NB4 (cell line): ENCODE data around the gene ZFHX3.

ENCODE experiments used
- DNase-seq: peaks from one replicate; pipeline ENCODE4 v3.0.0; 2010; ENCODE audit warnings: low read depth
- H3K4me3 ChIP-seq: one replicate; pipeline ENCODE4 v1.5.1; 2011; ENCODE audit warnings: mild to moderate bottlenecking, low read depth, low read length, moderate library complexity
- MAX ChIP-seq: IDR thresholded peaks from 2 replicates; pipeline ENCODE4 v1.6.1; 2011; ENCODE audit warnings: low read depth, low read length
- MYC ChIP-seq: IDR thresholded peaks from 2 replicates; pipeline ENCODE4 v1.6.1; 2011; ENCODE audit warnings: low read depth, low read length
- POLR2A ChIP-seq: IDR thresholded peaks from 2 replicates; pipeline ENCODE4 v1.6.1; 2011; ENCODE audit warnings: mild to moderate bottlenecking; ENCODE audit not compliant: insufficient read length; ENCODE audit errors: extremely low read depth
- TF ChIP-seq, protein P1 (sequence below): IDR thresholded peaks from one replicate; pipeline ENCODE4 v1.5.1; 2012; ENCODE audit warnings: low read depth, low read length

Gene ZFHX3

DNA sequence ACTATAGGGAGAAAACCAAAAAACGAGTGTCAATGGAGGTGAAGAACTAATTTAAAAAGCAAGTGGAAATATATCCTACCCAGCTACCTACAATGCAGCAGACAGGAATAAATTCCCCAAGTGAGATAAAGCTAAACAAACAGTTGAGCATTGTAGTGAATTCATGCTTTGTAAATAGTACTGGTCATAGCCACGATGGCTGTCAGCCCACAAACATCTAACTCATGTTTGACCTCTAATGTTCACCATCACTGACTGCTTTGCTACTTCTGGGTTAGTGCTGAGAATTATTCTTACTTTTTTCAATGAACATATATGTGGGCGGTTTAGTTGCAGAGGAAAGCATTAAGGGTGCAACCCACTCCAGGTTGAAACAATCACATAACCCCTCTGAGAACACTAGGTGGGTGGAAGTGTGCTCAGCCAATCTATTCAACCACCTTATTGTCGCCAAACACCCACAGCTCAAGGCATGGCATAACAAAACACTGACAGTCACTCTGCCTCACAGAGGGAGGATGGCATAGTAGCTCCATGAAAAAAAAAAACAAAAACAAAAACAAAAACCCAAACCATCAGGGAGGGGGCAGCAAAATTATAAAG, 264.1 kb downstream of the ZFHX3 start:
- H3K4me3 ChIP-seq = no peak overlapping the region
- DNase-seq = peak; percentile 16
- no peak for TF ChIP-seq MAX
- no peak for TF ChIP-seq POLR2A
- no peak for TF ChIP-seq MYC
- TF ChIP-seq, protein P1, sequence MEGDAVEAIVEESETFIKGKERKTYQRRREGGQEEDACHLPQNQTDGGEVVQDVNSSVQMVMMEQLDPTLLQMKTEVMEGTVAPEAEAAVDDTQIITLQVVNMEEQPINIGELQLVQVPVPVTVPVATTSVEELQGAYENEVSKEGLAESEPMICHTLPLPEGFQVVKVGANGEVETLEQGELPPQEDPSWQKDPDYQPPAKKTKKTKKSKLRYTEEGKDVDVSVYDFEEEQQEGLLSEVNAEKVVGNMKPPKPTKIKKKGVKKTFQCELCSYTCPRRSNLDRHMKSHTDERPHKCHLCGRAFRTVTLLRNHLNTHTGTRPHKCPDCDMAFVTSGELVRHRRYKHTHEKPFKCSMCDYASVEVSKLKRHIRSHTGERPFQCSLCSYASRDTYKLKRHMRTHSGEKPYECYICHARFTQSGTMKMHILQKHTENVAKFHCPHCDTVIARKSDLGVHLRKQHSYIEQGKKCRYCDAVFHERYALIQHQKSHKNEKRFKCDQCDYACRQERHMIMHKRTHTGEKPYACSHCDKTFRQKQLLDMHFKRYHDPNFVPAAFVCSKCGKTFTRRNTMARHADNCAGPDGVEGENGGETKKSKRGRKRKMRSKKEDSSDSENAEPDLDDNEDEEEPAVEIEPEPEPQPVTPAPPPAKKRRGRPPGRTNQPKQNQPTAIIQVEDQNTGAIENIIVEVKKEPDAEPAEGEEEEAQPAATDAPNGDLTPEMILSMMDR = no peak

DNA sequence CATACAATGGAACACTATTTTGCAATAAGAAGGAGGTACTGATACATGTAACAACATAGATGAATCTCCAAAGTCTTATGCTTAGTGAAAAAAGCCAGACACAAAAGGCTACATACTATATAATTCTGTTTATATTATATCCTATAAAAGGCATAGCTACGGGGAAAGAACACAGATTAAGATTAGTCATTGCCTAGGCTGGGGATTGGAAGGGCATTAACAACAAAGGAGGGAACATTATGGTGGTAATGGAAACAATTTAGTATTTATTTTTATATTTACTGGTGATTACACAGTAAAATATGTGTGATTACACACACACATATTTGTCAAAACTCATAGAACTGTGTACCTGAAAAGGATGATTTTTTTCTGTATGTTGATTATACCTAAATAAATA, 278.1 kb downstream of the ZFHX3 start:
- no peak overlapping the region for H3K4me3 ChIP-seq
- no peak for DNase-seq
- TF ChIP-seq MYC = no peak
- TF ChIP-seq, protein P1 = no peak
- TF ChIP-seq MAX = no peak
- TF ChIP-seq POLR2A = no peak

GRCh38 chr16:72768591-72768990, 279.3 kb downstream of the ZFHX3 start:
- no peak for DNase-seq
- no peak overlapping the region for H3K4me3 ChIP-seq
- TF ChIP-seq, protein P1 = no peak
- TF ChIP-seq MYC (no peak), POLR2A (no peak), MAX (no peak)

- TF ChIP-seq, protein P1 = no peak
- TF ChIP-seq MAX = no peak
- TF ChIP-seq POLR2A = no peak
- no peak for TF ChIP-seq MYC
- no peak overlapping the region for H3K4me3 ChIP-seq
- no peak for DNase-seq
These were observed 281.4 kb downstream of the ZFHX3 start for GRCh38 chr16:72766506-72766905.

DNA sequence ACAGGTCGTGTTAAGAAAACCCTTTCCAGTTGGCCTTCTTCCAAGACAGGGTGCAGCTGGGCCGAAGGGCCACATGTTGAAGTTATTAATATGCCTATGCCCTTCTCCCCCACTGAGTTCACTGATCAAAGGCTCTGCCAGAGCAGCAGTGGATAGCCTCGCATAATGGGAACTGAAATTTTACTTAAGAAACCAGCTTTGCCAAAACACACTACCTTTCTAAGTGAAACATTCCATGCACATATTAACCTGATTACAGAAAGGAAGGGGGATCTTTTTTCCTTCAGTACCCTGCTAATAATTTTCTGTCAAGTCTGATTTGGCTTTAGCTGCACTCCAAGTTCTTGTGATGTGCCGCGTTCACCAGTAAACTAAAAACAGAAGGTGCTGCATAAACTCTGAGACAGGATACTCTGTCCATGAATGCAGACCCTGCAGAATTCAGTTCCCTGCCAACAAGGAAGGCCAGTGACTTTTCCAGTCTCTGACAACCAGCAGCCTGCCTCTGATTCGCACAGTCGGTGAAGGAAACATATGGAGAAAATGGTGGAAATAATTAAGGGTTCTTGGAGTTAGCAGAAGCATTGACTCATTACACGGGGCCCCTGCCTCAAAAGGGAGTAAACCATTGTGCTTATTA, 283.8 kb downstream of the ZFHX3 start:
- DNase-seq = no peak
- H3K4me3 ChIP-seq = no peak overlapping the region
- TF ChIP-seq, protein P1 = no peak
- TF ChIP-seq POLR2A (no peak), MYC (no peak), MAX (no peak)
